HG02571 (cell line): Measurements from ENCODE around the gene DYRK2.
"Not testable (repeated sequence)": the region's sequence is repeated elsewhere in the genome, so short reads cannot be mapped to it uniquely, and the experiment has no call there.

Experiments used
- ATAC-seq: cut with Tn5 transposase; IDR thresholded peaks from one replicate; pipeline ENCODE4 v1.9.1; 2021; ENCODE audit warnings: mild to moderate bottlenecking, moderate library complexity; ENCODE audit not compliant: unreplicated experiment

Gene DYRK2

GRCh38 chr12:67669217-67669933 is 20.8 kb downstream of the DYRK2 start:
- no peak for ATAC-seq

- ATAC-seq: no peak
These were observed 21.5 kb downstream of the DYRK2 start for GRCh38 chr12:67669934-67670631.

GRCh38 chr12:67671419-67671818 is 22.9 kb downstream of the DYRK2 start:
- ATAC-seq: no peak

GRCh38 chr12:67671892-67672291 is 23.3 kb downstream of the DYRK2 start:
- no peak for ATAC-seq

GRCh38 chr12:67672507-67672906 is 24.0 kb downstream of the DYRK2 start:
- not testable (repeated sequence) for ATAC-seq

- not testable (repeated sequence) for ATAC-seq
These were observed 25.0 kb downstream of the DYRK2 start for GRCh38 chr12:67673509-67673908.

- no peak for ATAC-seq
These were observed 25.9 kb downstream of the DYRK2 start for GRCh38 chr12:67674417-67674816.

- ATAC-seq: no peak
These were observed 28.1 kb downstream of the DYRK2 start for GRCh38 chr12:67676624-67677023.

- ATAC-seq: no peak
These were observed 28.6 kb downstream of the DYRK2 start for GRCh38 chr12:67677166-67677565.

- ATAC-seq: no peak
These were observed 32.7 kb downstream of the DYRK2 start for GRCh38 chr12:67681105-67681778.

- ATAC-seq: no peak
These were observed 33.5 kb downstream of the DYRK2 start for GRCh38 chr12:67681941-67682620.

- ATAC-seq: no peak
These were observed 40.8 kb downstream of the DYRK2 start for GRCh38 chr12:67689385-67689784.

GRCh38 chr12:67690656-67691055 is 42.1 kb downstream of the DYRK2 start:
- ATAC-seq: no peak

- ATAC-seq: no peak
These were observed 42.7 kb downstream of the DYRK2 start for GRCh38 chr12:67691220-67691619.

GRCh38 chr12:67692135-67692534 is 43.6 kb downstream of the DYRK2 start:
- ATAC-seq: no peak

- no peak for ATAC-seq
These were observed 44.4 kb downstream of the DYRK2 start for GRCh38 chr12:67692966-67693365.

GRCh38 chr12:67693894-67694293 is 45.3 kb downstream of the DYRK2 start:
- ATAC-seq: no peak

- no peak for ATAC-seq
These were observed 45.9 kb downstream of the DYRK2 start for GRCh38 chr12:67694306-67694900.

- ATAC-seq: no peak
These were observed 47.4 kb downstream of the DYRK2 start for GRCh38 chr12:67695974-67696373.

- ATAC-seq: no peak
These were observed 48.9 kb downstream of the DYRK2 start for GRCh38 chr12:67697443-67697842.

- ATAC-seq: no peak
These were observed 49.4 kb downstream of the DYRK2 start for GRCh38 chr12:67697967-67698366.
